Measurements from ENCODE around the gene SLC8A1. TPM values are rescaled to one million over a fixed set of nuclear protein-coding genes. Genes with fewer than 3 reads are reported as not detected.

Gene SLC8A1
- total RNA-seq, 3 donors from 2014 or later: 8.2 to 14.2 (median 12.2) TPM

GRCh38 chr2:40330096-40330495, 121.8 kb downstream of the SLC8A1 start:
- H3K4me3 ChIP-seq: no peak overlapping the region
- no peak for DNase-seq (ENCODE audit: low spot score in 2 of 2)
- H3K4me1 ChIP-seq: no peaks in the 10 kb centered on the region
- H3K27ac ChIP-seq: no peak overlapping the region
- intact Hi-C loops (cut with DNase I; ENCODE audit: low total_unique reads): no loop called here
- no peaks in the 10 kb centered on the region for H3K27me3 ChIP-seq
- H3K9me3 ChIP-seq: no peaks in the 10 kb centered on the region
- no peaks in the 10 kb centered on the region for H3K36me3 ChIP-seq
- TF ChIP-seq CTCF (IDR thresholded peaks at IDR 0.05) (no peak), POLR2A (IDR thresholded peaks at IDR 0.05) (no peak), POLR2AphosphoS5 (IDR thresholded peaks at IDR 0.05) (no peak)

- Histone ChIP-seq H3K27ac (no peak overlapping the region), H3K4me1 (no peaks in the 10 kb centered on the region), H3K4me3 (no peak overlapping the region), H3K9me3 (no peaks in the 10 kb centered on the region), H3K27me3 (no peaks in the 10 kb centered on the region), H3K36me3 (no peaks in the 10 kb centered on the region)
- TF ChIP-seq POLR2A (IDR thresholded peaks at IDR 0.05): no peak
- no peak for TF ChIP-seq POLR2AphosphoS5 (IDR thresholded peaks at IDR 0.05)
- TF ChIP-seq CTCF (IDR thresholded peaks at IDR 0.05): no peak
- no peak for DNase-seq (ENCODE audit: low spot score in 2 of 2)
- intact Hi-C loops (cut with DNase I; ENCODE audit: low total_unique reads): no loop called here
Measured at GRCh38 chr2:40329739-40330030, 122.2 kb downstream of the SLC8A1 start.

- intact Hi-C loops (cut with DNase I; ENCODE audit: low total_unique reads): no loop called here
- Histone ChIP-seq H3K4me1 (no peaks in the 10 kb centered on the region), H3K27ac (no peak overlapping the region), H3K9me3 (no peaks in the 10 kb centered on the region), H3K4me3 (no peak overlapping the region), H3K27me3 (no peaks in the 10 kb centered on the region), H3K36me3 (no peaks in the 10 kb centered on the region)
- DNase-seq (ENCODE audit: low spot score in 2 of 2): no peak
- TF ChIP-seq POLR2AphosphoS5 (IDR thresholded peaks at IDR 0.05) (no peak), POLR2A (IDR thresholded peaks at IDR 0.05) (no peak), CTCF (IDR thresholded peaks at IDR 0.05) (no peak)
Measured at GRCh38 chr2:40325116-40325515, 126.8 kb downstream of the SLC8A1 start.

- Histone ChIP-seq H3K4me1 (no peaks in the 10 kb centered on the region), H3K36me3 (no peaks in the 10 kb centered on the region), H3K9me3 (no peaks in the 10 kb centered on the region), H3K27ac (no peak overlapping the region), H3K27me3 (no peaks in the 10 kb centered on the region), H3K4me3 (no peak overlapping the region)
- no peak for DNase-seq (ENCODE audit: low spot score in 2 of 2)
- TF ChIP-seq CTCF (IDR thresholded peaks at IDR 0.05) (no peak), POLR2AphosphoS5 (IDR thresholded peaks at IDR 0.05) (no peak), POLR2A (IDR thresholded peaks at IDR 0.05) (no peak)
- intact Hi-C loops (cut with DNase I; ENCODE audit: low total_unique reads): no loop called here
Measured at GRCh38 chr2:40324656-40325055, 127.2 kb downstream of the SLC8A1 start.

- H3K4me3 ChIP-seq: no peak overlapping the region
- H3K36me3 ChIP-seq: no peaks in the 10 kb centered on the region
- H3K9me3 ChIP-seq: no peaks in the 10 kb centered on the region
- DNase-seq (ENCODE audit: low spot score in 2 of 2): no peak
- TF ChIP-seq POLR2A (IDR thresholded peaks at IDR 0.05): no peak
- TF ChIP-seq CTCF (IDR thresholded peaks at IDR 0.05): no peak
- TF ChIP-seq POLR2AphosphoS5 (IDR thresholded peaks at IDR 0.05): no peak
- intact Hi-C loops (cut with DNase I; ENCODE audit: low total_unique reads): no loop called here
- H3K4me1 ChIP-seq: no peaks in the 10 kb centered on the region
- no peaks in the 10 kb centered on the region for H3K27me3 ChIP-seq
- H3K27ac ChIP-seq: no peak overlapping the region
Measured at GRCh38 chr2:40321822-40322221, 130.1 kb downstream of the SLC8A1 start.

All from breast epithelium (tissue), 4 donors.